ENCODE measurements around the gene LRRC43. TPM values are rescaled to one million over a fixed set of nuclear protein-coding genes. Genes with fewer than 3 reads are reported as not detected.
"Not testable (repeated sequence)": the region's sequence is repeated elsewhere in the genome, so short reads cannot be mapped to it uniquely, and the experiment has no call there.

The LRRC43 gene
- total and polyA plus RNA-seq, 9 donors = 0.18 to 0.74 (median 0.33) TPM

- 70% methylated on average over 7 of the region's 17 CpGs for WGBS (ENCODE audit: insufficient coverage)
- no peak overlapping the region for H3K4me3 ChIP-seq (ENCODE audit: low read length)
- no peaks in the 10 kb centered on the region for H3K9me3 ChIP-seq (replicated peaks; ENCODE audit: control insufficient read depth, low read depth, low read length)
- H3K27ac ChIP-seq (ENCODE audit: low read length) = no peak overlapping the region
- no peaks in the 10 kb centered on the region for H3K4me1 ChIP-seq (ENCODE audit: control insufficient read depth, insufficient read depth, low read length)
- no peak for DNase-seq
- H3K36me3 ChIP-seq (ENCODE audit: control insufficient read depth, insufficient read depth, low read length) = no peaks in the 10 kb centered on the region
- H3K27me3 ChIP-seq (ENCODE audit: control insufficient read depth, insufficient read depth, low read length) = no peaks in the 10 kb centered on the region
These were observed 10.5 kb upstream of the LRRC43 start for GRCh38 chr12:122172262-122172939.

- DNase-seq = no peak
- Histone ChIP-seq H3K4me3 (ENCODE audit: low read length) (no peak within 1 kb of the TSS), H3K4me1 (ENCODE audit: control insufficient read depth, insufficient read depth, low read length) (no peaks in the 10 kb centered on the region), H3K27me3 (ENCODE audit: control insufficient read depth, insufficient read depth, low read length) (no peaks in the 10 kb centered on the region), H3K27ac (ENCODE audit: low read length) (no peak within 1 kb of the TSS), H3K9me3 (replicated peaks; ENCODE audit: control insufficient read depth, low read depth, low read length) (no peaks in the 10 kb centered on the region), H3K36me3 (ENCODE audit: control insufficient read depth, insufficient read depth, low read length) (no peaks in the 10 kb centered on the region)
- 93% methylated on average over 14 of the region's 17 CpGs for WGBS (ENCODE audit: insufficient coverage)
These were observed 8.6 kb upstream of the LRRC43 start, which contains the start of gene IL31 for GRCh38 chr12:122174155-122174845. Gene IL31, minus strand, starts transcription at chr12:122174221. Its CDS starts 49 bp downstream, at chr12:122174172.

GRCh38 chr12:122176473-122176872 is 6.5 kb upstream of the LRRC43 start:
- H3K27me3 ChIP-seq (ENCODE audit: control insufficient read depth, insufficient read depth, low read length); H3K4me3 ChIP-seq (ENCODE audit: low read length); H3K4me1 ChIP-seq (ENCODE audit: control insufficient read depth, insufficient read depth, low read length); H3K27ac ChIP-seq (ENCODE audit: low read length); H3K36me3 ChIP-seq (ENCODE audit: control insufficient read depth, insufficient read depth, low read length); DNase-seq; H3K9me3 ChIP-seq (replicated peaks; ENCODE audit: control insufficient read depth, low read depth, low read length): not testable (repeated sequence)
- WGBS (ENCODE audit: insufficient coverage) = no CpG with 5 or more reads among the region's 4 CpGs

GRCh38 chr12:122183588-122183940 is 641 bp downstream of the LRRC43 start:
- Histone ChIP-seq H3K4me3 (ENCODE audit: low read length) (peak overlapping the region; percentile 38), H3K27me3 (ENCODE audit: control insufficient read depth, insufficient read depth, low read length) (peaks cover 2% of the 10 kb centered on the region), H3K4me1 (ENCODE audit: control insufficient read depth, insufficient read depth, low read length) (peaks cover 9% of the 10 kb centered on the region), H3K27ac (ENCODE audit: low read length) (no peak overlapping the region), H3K9me3 (replicated peaks; ENCODE audit: control insufficient read depth, low read depth, low read length) (no peaks in the 10 kb centered on the region), H3K36me3 (ENCODE audit: control insufficient read depth, insufficient read depth, low read length) (no peaks in the 10 kb centered on the region)
- DNase-seq = no peak
- 80% methylated on average over 7 of the region's 10 CpGs for WGBS (ENCODE audit: insufficient coverage)

GRCh38 chr12:122184517-122184916 is 1.6 kb downstream of the LRRC43 start:
- H3K27ac ChIP-seq (ENCODE audit: low read length) = no peak overlapping the region
- no peak overlapping the region for H3K4me3 ChIP-seq (ENCODE audit: low read length)
- peaks cover 2% of the 10 kb centered on the region for H3K27me3 ChIP-seq (ENCODE audit: control insufficient read depth, insufficient read depth, low read length)
- no peak for DNase-seq
- H3K4me1 ChIP-seq (ENCODE audit: control insufficient read depth, insufficient read depth, low read length) = peaks cover 9% of the 10 kb centered on the region
- H3K36me3 ChIP-seq (ENCODE audit: control insufficient read depth, insufficient read depth, low read length) = no peaks in the 10 kb centered on the region
- 73% methylated on average over 4 of the region's 18 CpGs for WGBS (ENCODE audit: insufficient coverage)
- no peaks in the 10 kb centered on the region for H3K9me3 ChIP-seq (replicated peaks; ENCODE audit: control insufficient read depth, low read depth, low read length)

- DNase-seq = no peak
- no CpG with 5 or more reads among the region's 7 CpGs for WGBS (ENCODE audit: insufficient coverage)
- no peak overlapping the region for H3K27ac ChIP-seq (ENCODE audit: low read length)
- no peaks in the 10 kb centered on the region for H3K36me3 ChIP-seq (ENCODE audit: control insufficient read depth, insufficient read depth, low read length)
- H3K27me3 ChIP-seq (ENCODE audit: control insufficient read depth, insufficient read depth, low read length) = peaks cover 2% of the 10 kb centered on the region
- no peak overlapping the region for H3K4me3 ChIP-seq (ENCODE audit: low read length)
- H3K9me3 ChIP-seq (replicated peaks; ENCODE audit: control insufficient read depth, low read depth, low read length) = no peaks in the 10 kb centered on the region
- peaks cover 9% of the 10 kb centered on the region for H3K4me1 ChIP-seq (ENCODE audit: control insufficient read depth, insufficient read depth, low read length)
These were observed 2.2 kb downstream of the LRRC43 start for GRCh38 chr12:122185079-122185478.

- H3K4me3 ChIP-seq (ENCODE audit: low read length) = no peak overlapping the region
- WGBS (ENCODE audit: insufficient coverage) = 81% methylated on average over 10 of the region's 10 CpGs
These were observed 2.7 kb downstream of the LRRC43 start for GRCh38 chr12:122185494-122186082.

GRCh38 chr12:122187466-122187865 is 4.5 kb downstream of the LRRC43 start:
- Histone ChIP-seq H3K27ac (ENCODE audit: low read length) (no peak overlapping the region), H3K9me3 (replicated peaks; ENCODE audit: control insufficient read depth, low read depth, low read length) (no peaks in the 10 kb centered on the region), H3K36me3 (ENCODE audit: control insufficient read depth, insufficient read depth, low read length) (no peaks in the 10 kb centered on the region), H3K4me3 (ENCODE audit: low read length) (no peak overlapping the region), H3K27me3 (ENCODE audit: control insufficient read depth, insufficient read depth, low read length) (peaks cover 2% of the 10 kb centered on the region), H3K4me1 (ENCODE audit: control insufficient read depth, insufficient read depth, low read length) (peaks cover 9% of the 10 kb centered on the region)
- WGBS (ENCODE audit: insufficient coverage) = 36% methylated on average over 6 of the region's 12 CpGs
- no peak for DNase-seq

More at GRCh38 chr12:122185494-122186082, 2.7 kb downstream of the LRRC43 start:
- H3K27ac ChIP-seq (ENCODE audit: low read length) = no peak overlapping the region
- peaks cover 2% of the 10 kb centered on the region for H3K27me3 ChIP-seq (ENCODE audit: control insufficient read depth, insufficient read depth, low read length)
- no peaks in the 10 kb centered on the region for H3K9me3 ChIP-seq (replicated peaks; ENCODE audit: control insufficient read depth, low read depth, low read length)
- no peak for DNase-seq
- peaks cover 9% of the 10 kb centered on the region for H3K4me1 ChIP-seq (ENCODE audit: control insufficient read depth, insufficient read depth, low read length)
- H3K36me3 ChIP-seq (ENCODE audit: control insufficient read depth, insufficient read depth, low read length) = no peaks in the 10 kb centered on the region

GRCh38 chr12:122189626-122190475 is 6.9 kb downstream of the LRRC43 start:
- Histone ChIP-seq H3K27ac (ENCODE audit: low read length) (no peak overlapping the region), H3K9me3 (replicated peaks; ENCODE audit: control insufficient read depth, low read depth, low read length) (no peaks in the 10 kb centered on the region), H3K36me3 (ENCODE audit: control insufficient read depth, insufficient read depth, low read length) (no peaks in the 10 kb centered on the region), H3K4me3 (ENCODE audit: low read length) (no peak overlapping the region), H3K4me1 (ENCODE audit: control insufficient read depth, insufficient read depth, low read length) (no peaks in the 10 kb centered on the region), H3K27me3 (ENCODE audit: control insufficient read depth, insufficient read depth, low read length) (peaks cover 2% of the 10 kb centered on the region)
- 85% methylated on average over 23 of the region's 34 CpGs for WGBS (ENCODE audit: insufficient coverage)
- DNase-seq = no peak

All from muscle of leg (tissue), 11 donors.